HCT116 (cell line): ENCODE measurements around the gene ZNF225.

Experiments
- CEBPB ChIP-seq: IDR thresholded peaks from 2 replicates; pipeline ENCODE4 v1.6.1; 2012; ENCODE audit warnings: low read depth
- EGR1 ChIP-seq: IDR thresholded peaks from 2 replicates; pipeline ENCODE4 v1.6.1; 2012; ENCODE audit warnings: low read depth
- EZH2 ChIP-seq: fragments of 200-600 bp; sonication (generic); IDR thresholded peaks from 2 replicates; pipeline ENCODE4 v1.6.1; 2017; ENCODE audit warnings: antibody characterized with exemption, mixed run types
- EZH2phosphoT487 ChIP-seq: fragments of 200-600 bp; IDR thresholded peaks from 2 replicates; pipeline ENCODE4 v1.6.1; 2018; ENCODE audit warnings: antibody characterized with exemption, borderline replicate concordance
- JUND ChIP-seq: IDR thresholded peaks from 2 replicates; pipeline ENCODE4 v1.6.1; 2012
- POLR2A ChIP-seq: IDR thresholded peaks from 2 replicates; pipeline ENCODE4 v1.7.0; 2011; ENCODE audit warnings: borderline replicate concordance; ENCODE audit not compliant: insufficient read depth, insufficient read length; ENCODE audit errors: extremely low read depth
- POLR2AphosphoS5 ChIP-seq: IDR thresholded peaks from 2 replicates; pipeline ENCODE4 v1.6.1; 2011; ENCODE audit warnings: mild to moderate bottlenecking, low read depth, low read length, moderate library complexity
- SP1 ChIP-seq: IDR thresholded peaks from 2 replicates; pipeline ENCODE4 v1.6.1; 2012; ENCODE audit warnings: low read depth
- YY1 ChIP-seq: IDR thresholded peaks from 2 replicates; pipeline ENCODE4 v1.6.1; 2011; ENCODE audit warnings: low read length, low read depth, moderate library complexity, mild to moderate bottlenecking; ENCODE audit not compliant: insufficient replicate concordance; ENCODE audit errors: extremely low read depth
- TF ChIP-seq, protein P1 (sequence below), 3 experiments: fragments of 200-600 bp in 1 of 3; sonication (generic) in 1 of 3; IDR thresholded peaks in 2 of 3; conservative IDR thresholded peaks in 1 of 3; 2 replicates each; pipeline ENCODE4 v1.5.1; 2012 to 2017; ENCODE audit warnings: low read depth in 2 of 3, low read length in 2 of 3, antibody characterized with exemption in 1 of 3, borderline replicate concordance in 1 of 3, control low read depth in 1 of 3, mild to moderate bottlenecking in 1 of 3, mixed read lengths in 1 of 3, mixed run types in 1 of 3, moderate library complexity in 1 of 3; ENCODE audit not compliant: insufficient read depth in 1 of 3
- TF ChIP-seq, protein P2 (sequence below): IDR thresholded peaks from 2 replicates; pipeline ENCODE4 v1.6.1; 2012

- TF ChIP-seq EZH2phosphoT487 (no peak), POLR2A (no peak), SP1 (no peak), POLR2AphosphoS5 (no peak), EZH2 (no peak), CEBPB (no peak), YY1 (no peak), EGR1 (no peak), JUND (no peak)
- TF ChIP-seq, protein P1, sequence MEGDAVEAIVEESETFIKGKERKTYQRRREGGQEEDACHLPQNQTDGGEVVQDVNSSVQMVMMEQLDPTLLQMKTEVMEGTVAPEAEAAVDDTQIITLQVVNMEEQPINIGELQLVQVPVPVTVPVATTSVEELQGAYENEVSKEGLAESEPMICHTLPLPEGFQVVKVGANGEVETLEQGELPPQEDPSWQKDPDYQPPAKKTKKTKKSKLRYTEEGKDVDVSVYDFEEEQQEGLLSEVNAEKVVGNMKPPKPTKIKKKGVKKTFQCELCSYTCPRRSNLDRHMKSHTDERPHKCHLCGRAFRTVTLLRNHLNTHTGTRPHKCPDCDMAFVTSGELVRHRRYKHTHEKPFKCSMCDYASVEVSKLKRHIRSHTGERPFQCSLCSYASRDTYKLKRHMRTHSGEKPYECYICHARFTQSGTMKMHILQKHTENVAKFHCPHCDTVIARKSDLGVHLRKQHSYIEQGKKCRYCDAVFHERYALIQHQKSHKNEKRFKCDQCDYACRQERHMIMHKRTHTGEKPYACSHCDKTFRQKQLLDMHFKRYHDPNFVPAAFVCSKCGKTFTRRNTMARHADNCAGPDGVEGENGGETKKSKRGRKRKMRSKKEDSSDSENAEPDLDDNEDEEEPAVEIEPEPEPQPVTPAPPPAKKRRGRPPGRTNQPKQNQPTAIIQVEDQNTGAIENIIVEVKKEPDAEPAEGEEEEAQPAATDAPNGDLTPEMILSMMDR (IDR thresholded peaks at IDR 0.05 in 2 of 3, conservative IDR thresholded peaks at IDR 0.05 in 1 of 3; ENCODE audit: borderline replicate concordance in 1 of 3, insufficient read depth in 1 of 3, low read depth in 2 of 3, low read length in 2 of 3): no peak
- TF ChIP-seq, protein P2, sequence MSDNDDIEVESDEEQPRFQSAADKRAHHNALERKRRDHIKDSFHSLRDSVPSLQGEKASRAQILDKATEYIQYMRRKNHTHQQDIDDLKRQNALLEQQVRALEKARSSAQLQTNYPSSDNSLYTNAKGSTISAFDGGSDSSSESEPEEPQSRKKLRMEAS: no peak
Observed at GRCh38 chr19:44072543-44073401, 40.4 kb upstream of the ZNF225 start.
